ENCODE measurements around the gene SIX5.
"Not testable (repeated sequence)": the region's sequence is repeated elsewhere in the genome, so short reads cannot be mapped to it uniquely, and the experiment has no call there.

Gene SIX5

DNA sequence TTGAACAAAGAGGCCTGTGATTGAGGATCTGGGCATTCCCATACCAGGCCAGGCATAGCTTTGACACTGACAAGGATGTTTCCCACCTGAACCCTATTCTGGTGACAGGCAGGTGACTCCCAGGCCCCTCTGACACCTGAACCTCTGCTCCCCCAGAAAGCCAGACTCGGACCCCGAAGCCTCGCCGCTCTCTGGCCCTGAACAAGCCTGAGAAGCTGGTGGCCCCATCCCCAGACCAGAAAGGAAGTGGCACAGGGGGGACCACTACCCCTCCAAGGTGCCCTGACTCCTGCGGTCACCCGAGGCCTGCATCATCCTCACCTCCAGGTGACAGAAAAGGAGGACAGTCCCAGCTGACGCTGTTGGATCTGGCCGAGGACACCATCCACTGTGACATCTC, 14.7 kb downstream of the SIX5 start:
- no peak for DNase-seq (ENCODE audit: low read depth in 2 of 2)

DNA sequence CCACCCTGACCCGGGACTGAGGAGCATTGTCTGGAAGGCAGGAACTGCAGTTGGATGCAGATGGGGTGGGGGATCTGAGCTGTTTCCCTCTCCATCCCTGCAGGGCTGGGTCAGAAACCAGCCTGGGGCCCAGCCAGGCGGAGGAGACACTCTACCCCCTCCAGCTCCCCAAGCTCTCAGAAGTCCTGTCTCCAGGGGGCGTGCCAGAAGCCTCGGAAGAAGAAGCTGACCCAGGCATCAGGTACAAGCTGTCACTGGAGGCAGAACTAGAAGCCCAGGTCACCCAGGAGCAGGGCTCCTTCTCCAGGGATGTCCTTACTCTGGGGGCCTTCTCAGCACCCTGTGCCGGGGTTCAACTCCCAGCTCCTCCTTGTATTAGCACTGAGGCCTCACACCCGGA, 15.5 kb downstream of the SIX5 start:
- no peak for DNase-seq (ENCODE audit: low read depth in 2 of 2)

DNA sequence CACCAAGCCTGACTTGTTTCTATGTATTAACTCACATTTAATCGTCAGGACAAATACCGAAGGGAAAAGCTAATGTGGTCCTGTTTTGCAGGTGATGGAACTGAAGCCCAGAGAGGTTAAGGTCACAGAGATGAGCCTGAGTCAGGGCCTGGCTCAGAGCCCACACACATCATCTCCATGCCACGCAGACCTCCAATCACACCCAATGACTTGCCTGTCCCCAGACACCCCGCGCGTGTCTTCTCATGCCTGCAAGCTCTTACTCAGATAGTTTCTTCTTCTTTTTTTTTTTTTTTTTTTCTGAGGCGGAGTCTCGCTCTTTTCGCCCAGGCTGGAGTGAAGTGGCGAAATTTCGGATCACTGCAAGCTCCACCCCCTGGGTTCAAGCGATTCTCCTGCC, 16.4 kb downstream of the SIX5 start:
- no peak for DNase-seq (ENCODE audit: low read depth in 2 of 2)

DNA sequence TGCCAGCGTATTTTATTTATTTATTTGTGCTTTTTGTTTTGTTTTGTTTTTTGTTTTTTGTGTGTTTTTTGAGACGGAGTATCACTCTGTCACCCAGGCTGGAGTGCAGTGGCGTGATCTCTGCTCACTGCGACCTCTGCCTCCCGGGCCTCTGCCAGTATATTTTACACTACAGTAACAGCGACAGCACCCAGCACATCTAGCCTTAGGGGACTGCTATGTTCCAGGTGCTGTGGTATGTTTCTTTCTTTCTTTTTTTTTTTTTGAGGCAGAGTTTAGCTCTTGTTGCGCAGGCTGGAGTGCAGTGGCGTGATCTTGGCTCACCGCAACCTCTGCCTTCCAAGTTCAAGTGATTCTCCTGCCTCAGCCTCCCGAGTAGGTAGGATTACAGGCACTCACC, 17.6 kb downstream of the SIX5 start:
- DNase-seq (ENCODE audit: low read depth in 2 of 2) = not testable (repeated sequence)

DNA sequence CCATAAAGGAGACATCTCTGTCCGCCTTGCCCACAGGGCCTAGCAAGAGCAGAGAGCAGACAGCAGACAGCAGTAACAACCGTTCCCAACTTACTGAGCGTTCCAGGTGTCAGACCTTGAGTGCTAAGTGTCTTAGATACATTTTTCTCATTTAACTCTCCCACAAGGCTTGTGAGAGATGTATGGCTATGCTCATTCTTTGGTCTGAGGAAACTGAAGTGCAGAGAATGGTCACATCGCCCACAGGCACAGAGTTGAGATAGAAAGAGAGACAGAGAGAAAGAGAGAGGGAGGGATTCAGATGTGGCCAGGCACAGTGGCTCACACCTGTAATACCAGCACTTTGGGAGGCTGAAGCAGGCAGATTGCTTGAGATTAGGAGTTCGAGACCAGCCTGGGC, 21.5 kb downstream of the SIX5 start:
- DNase-seq (ENCODE audit: low read depth in 2 of 2) = no peak

DNA sequence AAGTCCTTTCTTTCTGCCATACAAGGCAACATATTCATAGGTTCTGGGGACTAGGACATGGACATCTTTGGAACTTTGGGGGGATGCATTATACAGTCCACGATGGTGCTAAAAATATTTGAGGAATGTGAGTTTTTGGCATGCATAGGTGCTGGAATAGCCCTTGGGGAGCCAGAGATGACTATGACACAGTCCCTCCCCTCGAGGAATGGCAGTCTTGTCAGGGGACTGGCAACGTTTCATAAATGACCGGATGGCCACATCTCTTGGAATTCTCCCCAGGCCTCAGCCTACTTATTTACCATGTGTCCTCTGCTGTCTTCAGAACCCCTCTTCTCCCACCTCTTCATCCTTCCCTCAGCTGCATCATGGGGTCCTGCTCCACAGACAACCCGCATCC, 22.2 kb downstream of the SIX5 start:
- no peak for DNase-seq (ENCODE audit: low read depth in 2 of 2)

DNA sequence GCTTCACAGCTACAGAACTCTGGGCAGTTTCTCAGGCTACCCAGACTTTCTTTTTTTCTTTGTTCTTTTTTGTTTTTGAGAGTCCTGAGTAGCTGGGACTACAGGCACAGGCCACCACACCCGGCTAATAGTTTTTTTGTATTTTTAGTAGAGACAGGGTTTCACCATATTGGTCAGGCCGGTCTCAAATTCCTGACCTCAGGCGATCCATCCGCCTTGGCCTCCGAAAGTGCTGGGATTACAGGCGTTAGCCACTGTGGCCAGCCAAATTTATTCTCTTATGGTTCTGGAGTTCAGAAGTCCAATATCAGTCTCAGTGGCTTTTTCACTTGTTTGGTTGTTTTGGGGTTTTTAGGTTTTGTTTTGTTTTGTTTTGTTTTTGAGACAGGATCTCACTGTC, 23.4 kb downstream of the SIX5 start:
- DNase-seq (ENCODE audit: low read depth in 2 of 2) = no peak

DNA sequence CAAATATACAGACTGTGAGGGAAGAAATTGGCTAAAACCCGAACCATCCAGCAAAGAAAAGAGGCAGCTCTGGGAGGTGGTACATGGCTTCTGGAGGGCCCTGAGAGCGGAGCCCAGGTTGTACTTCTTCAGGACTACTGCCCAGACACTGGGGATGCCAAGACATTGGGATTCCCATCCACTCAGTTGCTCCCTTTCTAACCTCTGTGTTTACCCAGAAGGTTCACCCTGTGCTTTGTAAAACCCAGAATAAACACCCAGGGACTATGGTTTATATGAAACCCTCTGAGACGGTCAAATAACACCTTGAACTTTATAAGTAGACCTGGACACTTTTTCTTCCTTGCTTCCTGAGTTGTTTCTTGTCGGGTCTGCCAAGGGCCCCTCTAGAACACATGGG, 26.1 kb downstream of the SIX5 start:
- no peak for DNase-seq (ENCODE audit: low read depth in 2 of 2)

DNA sequence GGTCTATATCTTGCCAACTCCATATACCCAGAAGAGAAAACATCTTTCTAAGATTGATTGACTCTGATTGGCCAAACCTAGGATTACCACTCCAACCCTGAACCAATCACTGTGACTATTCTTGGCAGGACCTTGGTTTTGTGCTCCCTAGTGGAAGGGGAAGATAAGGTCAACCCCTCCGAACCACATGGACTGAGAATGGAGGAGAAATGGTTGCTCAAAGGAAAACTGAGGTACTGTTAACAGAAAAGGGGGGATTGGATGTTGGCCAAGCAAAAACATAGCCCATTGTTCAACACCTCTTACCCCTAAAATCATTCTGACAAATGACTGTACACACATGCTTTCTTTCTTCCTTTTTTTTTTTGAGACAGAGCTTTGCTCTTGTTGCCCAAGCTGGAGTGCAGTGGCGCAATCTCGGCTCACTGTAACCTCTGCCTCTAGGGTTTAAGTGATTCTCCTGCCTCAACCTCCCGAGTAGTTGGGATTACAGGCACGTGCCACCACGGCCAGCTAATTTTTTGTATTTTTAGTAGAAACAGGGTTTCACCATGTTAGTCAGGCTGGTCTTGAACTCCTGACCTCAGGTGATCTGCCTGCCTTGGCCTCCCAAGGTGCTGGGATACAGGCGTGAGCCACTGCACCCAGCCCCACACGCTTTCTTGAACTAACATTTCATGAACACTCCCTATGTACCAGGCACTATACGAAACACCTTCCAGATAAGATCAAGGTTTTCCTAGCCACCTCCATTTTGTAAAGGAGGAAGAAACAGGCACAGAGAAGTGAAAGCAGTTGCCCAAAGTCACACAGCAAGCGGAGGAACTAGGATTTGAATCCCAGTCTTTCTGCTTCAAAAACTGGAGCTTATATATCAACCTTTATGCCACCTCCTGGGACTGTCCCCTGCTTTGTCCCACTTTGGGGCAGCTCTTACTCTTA, 29.3 kb downstream of the SIX5 start:
- DNase-seq (ENCODE audit: low read depth in 2 of 2) = no peak

DNA sequence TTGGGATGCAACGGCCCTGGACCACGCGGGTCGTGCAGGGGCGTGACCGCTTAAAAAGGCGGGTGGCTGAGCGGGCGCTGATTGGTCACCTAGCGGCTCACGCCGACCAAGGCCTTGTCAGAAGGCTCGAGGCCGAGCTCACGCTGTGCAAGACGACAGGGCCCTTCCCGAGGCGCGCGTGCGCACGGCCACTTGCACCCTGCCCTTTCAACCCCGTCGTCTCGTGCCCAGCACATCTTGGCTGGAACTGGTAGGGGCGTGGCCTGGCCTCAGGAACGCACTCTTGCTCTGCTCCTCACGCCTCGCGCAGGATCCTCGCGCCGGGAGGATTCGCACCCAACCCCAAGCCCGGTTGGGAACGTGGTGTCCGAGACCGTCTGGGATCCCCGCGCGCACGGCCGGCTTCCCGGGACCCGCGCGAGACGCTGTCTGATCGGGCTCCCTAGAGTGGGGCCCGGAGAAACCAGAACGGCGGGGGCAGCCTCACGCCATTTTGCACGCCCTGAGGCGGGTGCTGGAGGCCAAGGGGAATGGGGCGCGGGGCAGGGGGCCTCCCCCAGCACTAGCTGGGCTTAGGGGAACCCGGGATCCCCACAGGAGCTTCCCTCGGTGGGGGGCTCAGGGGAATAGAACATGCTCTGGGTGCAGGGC, 35.8 kb downstream of the SIX5 start, which contains the start of gene MEIOSIN:
MEIOSIN (plus strand) TSS at position 280 of the 651 bp plus-strand sequence. CDS start 1,938 bp downstream, outside the sequence.
- no peak for DNase-seq (ENCODE audit: low read depth in 2 of 2)

DNA sequence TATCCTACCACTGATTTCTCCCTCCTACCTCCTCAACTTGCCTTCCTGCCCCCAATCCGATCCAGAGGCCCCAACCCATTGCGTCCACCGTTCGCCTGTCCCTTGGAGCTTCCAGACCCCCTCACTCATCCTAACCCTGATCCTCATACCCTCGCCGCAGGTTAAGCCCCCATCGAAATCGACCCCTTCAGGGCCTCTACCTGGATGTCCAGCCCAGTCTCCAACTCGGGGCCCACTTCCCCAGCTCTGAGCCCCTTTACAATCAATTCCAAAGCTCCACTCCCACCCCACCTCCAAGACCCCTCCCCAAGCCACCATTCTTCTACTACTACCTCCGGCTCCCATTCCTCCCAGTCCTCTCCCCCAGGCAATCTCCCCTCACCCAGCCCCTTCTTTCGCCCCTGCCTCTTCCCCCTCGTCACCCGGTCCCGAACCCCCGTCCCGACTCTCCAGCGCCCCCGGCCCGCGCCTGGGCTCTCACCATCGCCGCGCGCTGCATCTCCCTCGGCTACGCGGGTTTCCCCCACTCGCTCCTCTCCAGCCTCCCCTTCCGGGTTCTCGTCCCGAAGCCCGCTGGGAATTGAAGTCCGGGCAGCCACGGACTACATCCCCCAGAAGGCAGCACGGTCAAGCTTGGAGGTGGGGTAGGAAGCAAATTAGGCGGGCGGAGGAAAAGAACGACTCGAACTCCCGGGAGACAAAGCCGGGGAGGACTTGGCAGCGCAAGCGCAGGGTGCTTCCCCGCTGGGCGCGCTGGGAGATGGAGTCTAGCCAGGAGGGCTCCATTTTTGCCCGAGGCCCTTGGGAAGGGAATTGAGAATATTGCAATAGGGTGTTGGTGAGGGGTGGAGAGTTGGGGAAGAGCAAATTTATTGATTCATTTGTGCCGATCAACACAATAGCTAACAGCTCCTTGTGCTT, 38.4 kb downstream of the SIX5 start, which contains the start of gene FBXO46:
FBXO46 (minus strand) TSS at position 529 of the 921 bp plus-strand sequence. CDS start 17,401 bp downstream, outside the sequence.
- DNase-seq (ENCODE audit: low read depth in 2 of 2) = peak; percentile 83 to 87

DNA sequence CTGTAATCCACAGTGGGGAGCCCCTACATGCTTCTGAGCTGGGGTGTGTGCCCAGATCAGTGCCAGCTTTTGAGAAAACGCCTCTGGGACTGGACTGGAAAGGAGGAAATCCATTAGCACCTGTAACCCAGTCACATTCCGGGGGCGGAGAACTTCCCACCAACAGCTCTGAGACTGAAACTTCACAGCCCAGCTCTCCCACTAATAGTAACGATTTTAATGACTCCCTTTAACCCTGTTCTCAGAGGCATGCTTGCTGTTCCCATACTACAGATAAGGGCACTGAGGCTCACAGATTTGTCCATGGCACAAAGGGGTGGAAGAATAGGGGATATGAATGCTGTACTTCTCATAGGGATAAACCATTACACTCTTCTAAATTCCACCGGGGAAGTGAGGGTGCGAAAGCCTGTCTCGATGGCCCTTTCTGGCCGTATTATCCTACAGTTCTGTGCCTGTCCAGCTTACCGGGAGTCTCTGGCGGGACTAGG, 39.2 kb downstream of the SIX5 start:
- no peak for DNase-seq (ENCODE audit: low read depth in 2 of 2)

DNA sequence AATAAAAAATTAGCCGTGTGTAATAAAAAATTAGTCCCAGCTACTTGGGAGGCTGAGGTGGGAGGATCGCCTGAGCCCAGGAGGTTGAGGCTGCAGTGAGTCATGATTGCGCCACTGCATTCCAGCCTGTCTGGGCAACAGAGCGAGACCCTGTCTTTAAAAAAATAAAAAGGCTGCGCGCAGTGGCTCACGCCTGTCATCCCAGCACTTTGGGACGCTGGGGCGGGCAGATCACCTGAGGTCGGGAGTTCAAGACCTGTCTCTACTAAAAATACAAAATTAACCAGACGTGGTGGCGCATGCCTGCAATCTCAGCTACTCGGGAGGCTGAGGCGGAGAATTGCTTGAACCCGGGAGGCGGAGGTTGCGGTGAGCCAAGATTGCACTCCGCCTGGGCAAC, 40.4 kb downstream of the SIX5 start:
- not testable (repeated sequence) for DNase-seq (ENCODE audit: low read depth in 2 of 2)

DNA sequence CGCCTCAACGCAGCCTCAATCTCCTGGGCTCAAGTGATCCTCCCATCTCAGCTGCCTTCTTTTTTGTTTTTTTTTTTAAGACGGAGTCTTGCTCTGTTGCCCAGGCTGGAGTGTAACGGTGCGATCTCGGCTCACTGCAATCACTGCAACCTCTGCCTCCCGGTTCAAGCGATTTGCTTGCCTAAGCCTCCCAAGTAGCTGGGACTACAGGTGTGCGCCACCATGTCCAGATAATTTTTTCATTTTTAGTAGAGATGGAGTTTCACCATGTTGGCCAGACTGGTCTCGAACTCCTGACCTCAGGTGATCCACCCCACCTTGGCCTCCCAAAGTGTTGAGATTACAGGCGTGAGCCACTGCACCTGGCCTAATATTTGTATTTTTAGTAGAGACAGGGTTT, 49.0 kb downstream of the SIX5 start:
- DNase-seq (ENCODE audit: low read depth in 2 of 2) = not testable (repeated sequence)

DNA sequence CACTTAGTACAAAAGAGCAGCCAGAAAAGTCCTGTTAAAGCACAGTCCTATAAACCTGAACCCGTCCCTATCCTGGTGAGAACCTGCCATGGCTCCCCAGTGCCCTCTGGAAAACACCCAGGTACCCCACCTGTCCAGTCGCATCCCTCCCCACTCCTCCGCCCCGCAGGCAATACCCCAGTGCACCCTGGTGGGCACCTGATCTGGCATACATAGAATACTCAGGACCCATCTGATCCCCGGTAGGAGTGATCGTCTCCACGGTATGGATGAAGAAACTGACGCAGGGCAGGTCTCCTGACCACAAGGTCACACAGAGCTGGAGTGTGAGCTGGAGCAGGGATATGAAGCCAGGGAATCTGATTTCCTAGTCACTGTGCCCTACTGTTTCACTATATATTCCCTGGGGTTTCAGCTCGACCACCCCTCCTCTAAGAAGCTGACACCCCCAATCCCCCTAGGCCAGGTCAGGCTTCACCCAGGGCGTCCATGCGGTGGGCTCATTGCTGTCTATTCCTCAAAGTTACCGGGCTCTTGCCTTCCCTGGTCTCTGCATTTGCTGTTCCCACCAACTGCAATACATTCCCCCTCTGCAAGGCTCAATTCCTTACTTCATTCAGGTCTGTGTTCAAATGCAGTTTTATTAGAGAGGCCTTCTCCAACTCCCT, 50.9 kb downstream of the SIX5 start:
- no peak for DNase-seq (ENCODE audit: low read depth in 2 of 2)

DNA sequence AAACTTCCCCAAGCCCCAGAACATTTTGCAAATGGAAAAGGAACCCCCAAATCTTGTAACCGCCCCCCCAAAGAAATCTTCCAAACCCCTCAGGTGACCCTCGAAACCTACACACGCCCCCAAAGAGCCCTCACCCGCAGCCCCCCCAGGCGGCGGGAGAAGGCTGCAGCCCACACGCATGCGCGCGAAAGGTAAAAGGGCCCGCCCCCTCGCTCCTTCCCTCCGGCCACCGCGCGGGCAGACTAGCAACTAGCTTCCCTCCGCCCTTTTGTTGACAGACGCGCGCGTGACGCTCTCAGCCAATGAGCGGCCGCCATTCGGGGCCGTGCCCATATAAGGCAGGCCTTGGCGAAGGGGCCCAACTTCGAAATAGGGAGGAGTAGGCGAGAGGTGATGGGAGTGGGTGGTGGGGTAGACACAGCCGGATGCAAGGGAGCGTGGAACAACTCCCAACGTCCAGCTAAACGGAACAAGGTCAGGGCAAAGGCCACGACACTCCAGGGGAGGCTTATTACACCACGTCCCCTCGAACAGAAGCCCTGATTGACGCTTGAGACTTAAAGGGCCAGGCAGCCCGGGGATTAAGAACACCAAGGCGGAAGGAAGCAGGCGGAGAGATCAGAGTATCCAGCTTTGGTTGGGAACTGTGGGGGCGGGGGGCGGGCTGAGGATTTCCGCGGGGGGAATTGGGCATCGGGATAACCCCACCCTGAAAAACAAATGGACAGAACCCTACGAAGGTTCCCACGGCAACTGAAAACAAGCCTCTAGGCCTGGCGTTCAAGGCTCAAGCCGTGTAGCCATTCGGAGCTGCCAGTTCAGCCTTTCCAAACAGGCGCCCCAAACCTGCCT, 51.7 kb downstream of the SIX5 start:
- DNase-seq (ENCODE audit: low read depth in 2 of 2) = peak; percentile 96 to 97

DNA sequence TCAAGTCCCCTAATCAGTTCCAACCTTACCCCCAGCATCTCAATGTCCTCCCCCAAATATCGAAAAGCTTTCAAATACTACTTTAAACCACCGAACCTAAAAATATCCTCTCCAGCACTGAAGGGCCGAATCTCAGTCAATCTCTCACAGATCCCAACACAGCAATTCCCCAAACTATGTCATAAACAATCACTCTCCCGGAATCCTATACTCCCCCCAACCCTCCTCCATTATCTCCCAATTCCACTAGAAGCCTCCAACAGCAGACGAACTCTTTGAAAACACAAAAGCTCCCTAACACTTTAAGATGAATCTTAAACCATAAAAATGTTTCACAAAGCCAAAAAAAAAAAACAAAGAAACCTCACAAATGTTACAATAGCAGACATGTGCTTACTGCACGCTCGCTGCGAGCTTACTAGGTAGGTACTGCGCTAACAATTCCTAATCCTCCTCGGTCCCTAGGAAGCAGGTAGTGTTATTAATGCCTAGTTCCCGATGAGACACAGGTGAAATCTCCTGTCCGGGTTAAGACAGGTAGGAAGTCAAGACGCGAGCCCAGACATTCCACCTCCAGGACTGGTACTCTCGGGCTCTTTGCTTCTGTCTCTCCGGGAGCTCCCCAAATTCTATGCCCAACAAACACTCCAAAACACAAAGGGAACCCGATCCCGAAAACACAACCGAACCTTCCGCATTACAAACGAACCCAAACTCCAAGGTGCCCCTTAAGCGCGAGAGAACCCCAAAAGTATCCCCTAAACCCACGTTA, 52.5 kb downstream of the SIX5 start:
- DNase-seq (ENCODE audit: low read depth in 2 of 2) = no peak

DNA sequence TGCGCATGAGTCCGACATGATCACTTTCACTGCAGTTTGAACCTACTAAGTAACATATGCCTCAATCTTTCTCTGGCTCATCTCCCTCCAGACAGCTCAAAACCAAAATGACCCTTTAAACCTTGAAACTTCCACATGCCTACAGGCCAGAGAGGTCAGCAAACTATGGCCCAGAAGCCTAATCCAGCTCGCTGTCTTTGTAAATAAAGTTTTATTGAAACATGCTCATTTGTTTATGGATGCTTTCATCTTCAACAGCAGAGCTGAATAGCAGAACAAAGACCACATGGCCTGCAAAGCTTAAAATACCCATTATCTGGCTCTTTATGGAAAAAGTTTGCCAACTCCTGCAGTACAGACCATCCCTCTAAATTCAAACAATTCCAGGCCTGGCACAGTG, 53.9 kb downstream of the SIX5 start:
- DNase-seq (ENCODE audit: low read depth in 2 of 2) = no peak

Measured in stimulated activated CD8-positive, alpha-beta memory T cell treated with anti-CD3 and anti-CD28 coated beads, Interleukin-15, amount 100 ng/mL, for 4 hours (primary cell).